Measurements from ENCODE around the gene TACO1.

TACO1 gene

GRCh38 chr17:63587770-63588169, 12.9 kb upstream of the TACO1 start:
- Mint-ChIP-seq H3K9me3 (no peaks in the 10 kb centered on the region), H3K4me3 (no peak overlapping the region), H3K36me3 (peaks cover 10% of the 10 kb centered on the region), H3K4me1 (peaks cover 19% of the 10 kb centered on the region), H3K27ac (no peak overlapping the region), H3K27me3 (no peaks in the 10 kb centered on the region)

- no peaks in the 10 kb centered on the region for H3K9me3 Mint-ChIP-seq
- peaks cover 17% of the 10 kb centered on the region for H3K4me1 Mint-ChIP-seq
- no peaks in the 10 kb centered on the region for H3K27me3 Mint-ChIP-seq
- peaks cover 10% of the 10 kb centered on the region for H3K36me3 Mint-ChIP-seq
- H3K4me3 Mint-ChIP-seq = no peak overlapping the region
- no peak overlapping the region for H3K27ac Mint-ChIP-seq
Observed at GRCh38 chr17:63588797-63589196, 11.9 kb upstream of the TACO1 start.

GRCh38 chr17:63589646-63590045, 11.0 kb upstream of the TACO1 start:
- Mint-ChIP-seq H3K27ac (no peak overlapping the region), H3K4me3 (no peak overlapping the region), H3K27me3 (no peaks in the 10 kb centered on the region), H3K36me3 (peaks cover 10% of the 10 kb centered on the region), H3K9me3 (no peaks in the 10 kb centered on the region), H3K4me1 (peaks cover 13% of the 10 kb centered on the region)

GRCh38 chr17:63592797-63593196, 7.9 kb upstream of the TACO1 start:
- Mint-ChIP-seq H3K9me3 (no peaks in the 10 kb centered on the region), H3K27ac (peak overlapping the region; percentile 51), H3K36me3 (peaks cover 7% of the 10 kb centered on the region), H3K27me3 (no peaks in the 10 kb centered on the region), H3K4me1 (peaks cover 4% of the 10 kb centered on the region), H3K4me3 (no peak overlapping the region)

GRCh38 chr17:63595132-63595531, 5.6 kb upstream of the TACO1 start:
- Mint-ChIP-seq H3K27ac (no peak overlapping the region), H3K9me3 (no peaks in the 10 kb centered on the region), H3K27me3 (no peaks in the 10 kb centered on the region)

GRCh38 chr17:63596856-63597586, 3.7 kb upstream of the TACO1 start:
- no peak overlapping the region for H3K4me3 Mint-ChIP-seq
- no peak overlapping the region for H3K27ac Mint-ChIP-seq
- H3K4me1 Mint-ChIP-seq = peaks cover 26% of the 10 kb centered on the region
- H3K36me3 Mint-ChIP-seq = no peaks in the 10 kb centered on the region
- H3K27me3 Mint-ChIP-seq = no peaks in the 10 kb centered on the region
- H3K9me3 Mint-ChIP-seq = no peaks in the 10 kb centered on the region

More at GRCh38 chr17:63595132-63595531, 5.6 kb upstream of the TACO1 start:
- Mint-ChIP-seq H3K4me3 (no peak overlapping the region), H3K36me3 (peaks cover 3% of the 10 kb centered on the region), H3K4me1 (peaks cover 16% of the 10 kb centered on the region)

- H3K27ac Mint-ChIP-seq = no peak overlapping the region
Observed at GRCh38 chr17:63598281-63598680, 2.4 kb upstream of the TACO1 start.

GRCh38 chr17:63601439-63602371, 1.0 kb downstream of the TACO1 start:
- Mint-ChIP-seq H3K4me3 (peak overlapping the region; percentile 98), H3K9me3 (no peaks in the 10 kb centered on the region), H3K27me3 (no peaks in the 10 kb centered on the region), H3K27ac (peak overlapping the region; percentile 95), H3K36me3 (peaks cover 6% of the 10 kb centered on the region), H3K4me1 (peaks cover 26% of the 10 kb centered on the region)

More at GRCh38 chr17:63598281-63598680, 2.4 kb upstream of the TACO1 start:
- Mint-ChIP-seq H3K27me3 (no peaks in the 10 kb centered on the region), H3K9me3 (no peaks in the 10 kb centered on the region), H3K4me1 (peaks cover 26% of the 10 kb centered on the region), H3K4me3 (no peak overlapping the region), H3K36me3 (no peaks in the 10 kb centered on the region)

GRCh38 chr17:63609816-63610573, 9.3 kb downstream of the TACO1 start:
- peak overlapping the region; percentile 95 for H3K27ac Mint-ChIP-seq
- H3K36me3 Mint-ChIP-seq = peaks cover 13% of the 10 kb centered on the region
- peaks cover 30% of the 10 kb centered on the region for H3K4me1 Mint-ChIP-seq
- no peaks in the 10 kb centered on the region for H3K9me3 Mint-ChIP-seq
- H3K4me3 Mint-ChIP-seq = peak overlapping the region; percentile 57
- no peaks in the 10 kb centered on the region for H3K27me3 Mint-ChIP-seq

GRCh38 chr17:63610854-63611253, 10.2 kb downstream of the TACO1 start:
- peaks cover 30% of the 10 kb centered on the region for H3K4me1 Mint-ChIP-seq
- H3K9me3 Mint-ChIP-seq = no peaks in the 10 kb centered on the region
- H3K36me3 Mint-ChIP-seq = peaks cover 9% of the 10 kb centered on the region
- peak overlapping the region; percentile 42 for H3K4me3 Mint-ChIP-seq
- H3K27ac Mint-ChIP-seq = peak overlapping the region; percentile 95
- no peaks in the 10 kb centered on the region for H3K27me3 Mint-ChIP-seq

- Mint-ChIP-seq H3K9me3 (no peaks in the 10 kb centered on the region), H3K36me3 (peaks cover 8% of the 10 kb centered on the region), H3K27me3 (no peaks in the 10 kb centered on the region), H3K4me3 (peak overlapping the region; percentile 42), H3K4me1 (peaks cover 30% of the 10 kb centered on the region), H3K27ac (peak overlapping the region; percentile 95)
Observed at GRCh38 chr17:63611354-63611753, 10.7 kb downstream of the TACO1 start.

- no peaks in the 10 kb centered on the region for H3K9me3 Mint-ChIP-seq
- no peaks in the 10 kb centered on the region for H3K27me3 Mint-ChIP-seq
- H3K27ac Mint-ChIP-seq = no peak overlapping the region
- H3K4me3 Mint-ChIP-seq = no peak overlapping the region
- H3K36me3 Mint-ChIP-seq = peaks cover 8% of the 10 kb centered on the region
- H3K4me1 Mint-ChIP-seq = peaks cover 30% of the 10 kb centered on the region
Observed at GRCh38 chr17:63613663-63614062, 13.0 kb downstream of the TACO1 start.

GRCh38 chr17:63621229-63621683, 20.6 kb downstream of the TACO1 start:
- Mint-ChIP-seq H3K4me1 (peaks cover 38% of the 10 kb centered on the region), H3K27me3 (no peaks in the 10 kb centered on the region), H3K27ac (peak overlapping the region; percentile 82), H3K4me3 (peak overlapping the region; percentile 93), H3K9me3 (no peaks in the 10 kb centered on the region), H3K36me3 (no peaks in the 10 kb centered on the region)

- no peaks in the 10 kb centered on the region for H3K27me3 Mint-ChIP-seq
- peaks cover 45% of the 10 kb centered on the region for H3K4me1 Mint-ChIP-seq
- peak within 1 kb of the TSS; percentile 96 for H3K4me3 Mint-ChIP-seq
- H3K9me3 Mint-ChIP-seq = no peaks in the 10 kb centered on the region
- peak within 1 kb of the TSS; percentile 92 for H3K27ac Mint-ChIP-seq
- H3K36me3 Mint-ChIP-seq = no peaks in the 10 kb centered on the region
Observed at GRCh38 chr17:63621684-63622573, 21.2 kb downstream of the TACO1 start, which contains the start of gene MAP3K3. Gene MAP3K3, plus strand, starts transcription at chr17:63622417. Its CDS starts 343 bp downstream, at chr17:63622760.

Data from activated naive CD4-positive, alpha-beta T cell treated with anti-CD3 and anti-CD28 coated beads, Interleukin-2, amount 50 U/mL, for 24 hours (primary cell).